GM23338 (cell line): Measurements from ENCODE around the gene ARID3A. TPM values are rescaled to one million over a fixed set of nuclear protein-coding genes. Genes with fewer than 3 reads are reported as not detected.

Experiments used
- ATAC-seq: fragments of 200-7000 bp; cut with Tn5 transposase; 3 replicates; pipeline ENCODE4 v1.9.1; 2020
- DNase-seq: peaks from one replicate; pipeline ENCODE4 v3.0.0-alpha.2; 2015; ENCODE audit warnings: low spot score
- H2AFZ ChIP-seq: fragments of 200-600 bp; sonication (generic); 2 replicates; pipeline ENCODE4 v1.8.0; 2016; ENCODE audit warnings: antibody characterized with exemption, mild to moderate bottlenecking, moderate library complexity
- H3F3A ChIP-seq: fragments of 200-600 bp; sonication (generic); replicated peaks from 2 replicates; pipeline ENCODE4 v1.8.0; 2017; ENCODE audit warnings: antibody characterized with exemption, mixed run types, low read depth
- H3K27ac ChIP-seq: fragments of 200-600 bp; sonication (generic); 2 replicates; pipeline ENCODE4 v1.6.1; 2016; ENCODE audit warnings: low read depth
- H3K27me3 ChIP-seq: fragments of 200-600 bp; sonication (generic); 2 replicates; pipeline ENCODE4 v1.8.0; 2016; ENCODE audit warnings: mild to moderate bottlenecking, mixed run types, moderate library complexity; ENCODE audit not compliant: insufficient read depth
- H3K36me3 ChIP-seq: fragments of 200-600 bp; sonication (generic); 2 replicates; pipeline ENCODE4 v1.8.0; 2016; ENCODE audit warnings: mild to moderate bottlenecking; ENCODE audit not compliant: insufficient read depth
- H3K4me1 ChIP-seq: fragments of 200-600 bp; sonication (generic); 2 replicates; pipeline ENCODE4 v1.8.0; 2016; ENCODE audit warnings: mild to moderate bottlenecking, moderate library complexity; ENCODE audit not compliant: insufficient read depth
- H3K4me2 ChIP-seq: fragments of 200-600 bp; sonication (generic); 2 replicates; pipeline ENCODE4 v1.7.1; 2017; ENCODE audit warnings: mixed run types
- H3K4me3 ChIP-seq: fragments of 200-600 bp; sonication (generic); 2 replicates; pipeline ENCODE4 v1.6.1; 2016; ENCODE audit warnings: mixed run types
- H3K79me2 ChIP-seq: fragments of 200-600 bp; sonication (generic); replicated peaks from 2 replicates; pipeline ENCODE4 v1.8.0; 2017; ENCODE audit warnings: mild to moderate bottlenecking; ENCODE audit not compliant: insufficient read depth
- H3K9me2 ChIP-seq: fragments of 200-600 bp; sonication (generic); 2 replicates; pipeline ENCODE4 v1.8.0; 2017; ENCODE audit not compliant: insufficient read depth
- H4K20me1 ChIP-seq: fragments of 200-600 bp; sonication (generic); replicated peaks from 2 replicates; pipeline ENCODE4 v1.8.0; 2017; ENCODE audit warnings: mild to moderate bottlenecking; ENCODE audit not compliant: insufficient read depth
- H3K27ac Mint-ChIP-seq: 2 replicates; pipeline ENCODE4 v1.8.0; 2020; ENCODE audit warnings: inconsistent platforms, mild to moderate bottlenecking, moderate library complexity, mixed read lengths
- H3K27me3 Mint-ChIP-seq: 3 replicates; pipeline ENCODE4 v1.8.0; 2022; ENCODE audit warnings: low read depth, mild to moderate bottlenecking, moderate library complexity, mixed read lengths, inconsistent platforms; ENCODE audit not compliant: insufficient read depth, poor library complexity
- H3K36me3 Mint-ChIP-seq: 3 replicates; pipeline ENCODE4 v1.8.0; 2021; ENCODE audit warnings: low read depth, mild to moderate bottlenecking, inconsistent platforms, moderate library complexity, mixed read lengths
- H3K4me1 Mint-ChIP-seq: 3 replicates; pipeline ENCODE4 v1.8.0; 2020; ENCODE audit warnings: mild to moderate bottlenecking, inconsistent platforms, mixed read lengths
- H3K4me3 Mint-ChIP-seq: 3 replicates; pipeline ENCODE4 v1.8.0; 2021; ENCODE audit warnings: moderate library complexity, mild to moderate bottlenecking, inconsistent platforms, mixed read lengths
- H3K9me3 Mint-ChIP-seq: 3 replicates; pipeline ENCODE4 v1.8.0; 2020; ENCODE audit warnings: moderate library complexity, mild to moderate bottlenecking, inconsistent platforms, mixed read lengths
- ETS1 ChIP-seq: IDR thresholded peaks from 2 replicates; pipeline ENCODE4 v1.6.1; 2016; ENCODE audit warnings: antibody characterized with exemption
- EZH2 ChIP-seq: fragments of 200-600 bp; sonication (generic); IDR thresholded peaks from one replicate; pipeline ENCODE4 v1.8.0; 2017; ENCODE audit warnings: antibody characterized with exemption, mild to moderate bottlenecking, low read depth; ENCODE audit not compliant: unreplicated experiment
- EZH2phosphoT487 ChIP-seq: fragments of 200-600 bp; sonication (generic); IDR thresholded peaks from one replicate; pipeline ENCODE4 v1.8.1; 2018; ENCODE audit warnings: antibody characterized with exemption; ENCODE audit not compliant: unreplicated experiment
- JUNB ChIP-seq: IDR thresholded peaks from one replicate; pipeline ENCODE4 v1.6.1; 2016; ENCODE audit warnings: antibody characterized with exemption; ENCODE audit not compliant: unreplicated experiment
- NANOG ChIP-seq: IDR thresholded peaks from 2 replicates; pipeline ENCODE4 v1.6.1; 2016; ENCODE audit warnings: antibody characterized with exemption, borderline replicate concordance
- POLR2AphosphoS5 ChIP-seq: IDR thresholded peaks from 2 replicates; pipeline ENCODE4 v1.6.1; 2016; ENCODE audit warnings: antibody characterized with exemption, low read depth
- STAT1 ChIP-seq: IDR thresholded peaks from one replicate; pipeline ENCODE4 v1.6.1; 2016; ENCODE audit warnings: antibody characterized with exemption; ENCODE audit not compliant: unreplicated experiment
- ZNF114 ChIP-seq: fragments of 250-450 bp; sonication (Bioruptor Pico); IDR thresholded peaks from 2 replicates; pipeline ENCODE4 v1.5.0; 2020; ENCODE audit warnings: mild to moderate bottlenecking, moderate library complexity
- ZNF331 ChIP-seq: fragments of 250-450 bp; sonication (Bioruptor Pico); IDR thresholded peaks from 2 replicates; pipeline ENCODE4 v1.5.0; 2020; ENCODE audit warnings: low read depth, mild to moderate bottlenecking, moderate library complexity
- polyA plus RNA-seq: library from polyadenylated mRNA; unstranded; fragments of >200 nt; fragmentation: Nextera tagmentation; extraction: Ambion mirVana; gene quantifications from 2 replicates; pipeline ENCODE4 v1.2.1, GENCODE V29; 2016
- total RNA-seq: library from RNA; depleted of rRNA; stranded (reverse); fragments of >200 nt; shearing (Covaris generic); gene quantifications from 2 replicates; pipeline ENCODE4 v1.2.3, GENCODE V29; 2014
- TF ChIP-seq, protein P1 (sequence below), 2 experiments: fragments of 200-600 bp in 1 of 2; sonication (generic) in 1 of 2; conservative IDR thresholded peaks; 2 replicates each; pipeline versions ENCODE4 v1.5.1 to v1.6.1; 2016 to 2017; ENCODE audit warnings: antibody characterized with exemption in 2 of 2, low read depth in 2 of 2, mild to moderate bottlenecking in 2 of 2, moderate library complexity in 1 of 2
- TF ChIP-seq, protein P2 (sequence below): IDR thresholded peaks from one replicate; pipeline ENCODE4 v1.6.1; 2018; ENCODE audit warnings: antibody characterized with exemption; ENCODE audit not compliant: unreplicated experiment

ARID3A gene
- total and polyA plus RNA-seq, 2 experiments from 2014 or later, result 33.6 to 51.6 TPM

DNA sequence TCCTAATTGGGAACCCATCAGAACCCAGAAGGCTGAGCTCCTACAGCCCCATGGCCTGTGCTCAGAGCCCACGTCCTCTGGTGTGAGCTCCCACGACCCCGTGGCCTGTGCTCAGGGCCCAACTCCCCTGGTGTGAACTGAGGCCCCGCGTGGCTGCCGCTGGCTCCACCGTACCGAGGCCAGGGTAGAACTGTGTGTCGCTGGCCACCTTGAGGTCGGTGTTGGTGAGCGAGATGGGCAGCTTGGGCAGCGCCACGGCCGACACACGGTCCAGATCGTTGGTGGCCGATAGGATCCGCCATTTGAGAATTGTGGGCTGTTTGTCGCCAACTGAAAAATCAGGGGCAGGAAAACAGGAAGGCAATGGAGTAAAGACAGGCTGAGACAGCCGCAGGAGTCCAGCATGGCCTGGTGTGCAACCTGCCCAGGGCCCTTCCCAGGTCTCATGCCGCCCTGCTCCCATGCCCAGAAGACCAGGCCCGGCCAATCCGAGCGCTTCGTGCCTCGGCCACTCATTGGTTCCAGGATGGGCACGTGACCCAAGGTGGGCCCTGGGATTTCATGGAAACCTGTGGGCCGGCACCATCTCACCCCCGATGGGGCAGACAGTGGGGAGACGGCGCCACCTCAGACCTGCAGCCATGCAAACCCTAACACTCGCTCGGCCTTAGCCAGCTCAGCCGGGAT lies 44.3 kb upstream of the ARID3A start (continued):
- TF ChIP-seq ZNF331 (no peak), EZH2phosphoT487 (no peak), ZNF114 (no peak)
- TF ChIP-seq, protein P1, sequence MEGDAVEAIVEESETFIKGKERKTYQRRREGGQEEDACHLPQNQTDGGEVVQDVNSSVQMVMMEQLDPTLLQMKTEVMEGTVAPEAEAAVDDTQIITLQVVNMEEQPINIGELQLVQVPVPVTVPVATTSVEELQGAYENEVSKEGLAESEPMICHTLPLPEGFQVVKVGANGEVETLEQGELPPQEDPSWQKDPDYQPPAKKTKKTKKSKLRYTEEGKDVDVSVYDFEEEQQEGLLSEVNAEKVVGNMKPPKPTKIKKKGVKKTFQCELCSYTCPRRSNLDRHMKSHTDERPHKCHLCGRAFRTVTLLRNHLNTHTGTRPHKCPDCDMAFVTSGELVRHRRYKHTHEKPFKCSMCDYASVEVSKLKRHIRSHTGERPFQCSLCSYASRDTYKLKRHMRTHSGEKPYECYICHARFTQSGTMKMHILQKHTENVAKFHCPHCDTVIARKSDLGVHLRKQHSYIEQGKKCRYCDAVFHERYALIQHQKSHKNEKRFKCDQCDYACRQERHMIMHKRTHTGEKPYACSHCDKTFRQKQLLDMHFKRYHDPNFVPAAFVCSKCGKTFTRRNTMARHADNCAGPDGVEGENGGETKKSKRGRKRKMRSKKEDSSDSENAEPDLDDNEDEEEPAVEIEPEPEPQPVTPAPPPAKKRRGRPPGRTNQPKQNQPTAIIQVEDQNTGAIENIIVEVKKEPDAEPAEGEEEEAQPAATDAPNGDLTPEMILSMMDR (conservative IDR thresholded peaks at IDR 0.05; ENCODE audit: low read depth in 2 of 2), result no peak

DNA sequence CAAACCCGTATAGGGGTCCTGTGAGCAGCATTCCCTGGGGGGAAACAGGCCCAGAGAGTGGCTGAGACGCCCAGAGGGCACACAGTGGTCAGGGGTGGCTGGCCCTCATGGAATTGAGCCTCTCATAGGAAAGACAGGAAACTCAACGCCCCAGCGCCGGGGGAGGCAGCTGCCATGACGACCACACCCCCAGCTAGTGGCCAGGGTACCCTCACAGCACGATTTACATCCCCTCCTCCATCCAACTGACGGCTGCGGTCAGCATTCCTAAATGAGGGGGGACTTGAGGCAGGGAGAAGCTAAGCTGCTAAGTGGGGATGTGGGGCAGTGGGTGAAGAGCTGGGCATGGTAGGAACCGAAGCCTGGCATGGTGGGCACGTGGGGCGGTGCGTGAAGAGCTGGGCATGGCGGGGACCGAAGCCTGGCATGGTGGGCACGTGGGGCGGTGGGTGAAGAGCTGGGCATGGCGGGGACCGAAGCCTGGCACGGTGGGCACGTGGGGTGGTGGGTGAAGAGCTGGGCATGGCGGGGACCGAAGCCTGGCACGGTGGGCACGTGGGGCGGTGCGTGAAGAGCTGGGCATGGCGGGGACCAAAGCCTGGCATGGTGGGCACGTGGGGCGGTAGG lies 42.9 kb upstream of the ARID3A start:
- Histone ChIP-seq H3K4me1 (no peaks in the 10 kb centered on the region), H3F3A (no peaks in the 10 kb centered on the region), H3K4me3 (no peak overlapping the region), H3K4me2 (no peak overlapping the region), H3K9me2 (no peaks in the 10 kb centered on the region), H2AFZ (no peak overlapping the region), H3K79me2 (no peaks in the 10 kb centered on the region), H3K27ac (no peak overlapping the region), H3K27me3 (no peaks in the 10 kb centered on the region), H4K20me1 (peaks cover 4% of the 10 kb centered on the region; the same call in 1 of the 2 replicates), H3K36me3 (no peaks in the 10 kb centered on the region)
- no peak for DNase-seq
- no peak overlapping the region for H3K4me3 Mint-ChIP-seq
- H3K27ac Mint-ChIP-seq, result no peak overlapping the region
- ATAC-seq, result no peak
- H3K9me3 Mint-ChIP-seq, result no peaks in the 10 kb centered on the region; the same call in 2 of the 3 replicates
- H3K4me1 Mint-ChIP-seq, result no peaks in the 10 kb centered on the region
- peaks cover 2% of the 10 kb centered on the region for H3K27me3 Mint-ChIP-seq
- peaks cover 32% of the 10 kb centered on the region; the same call in 2 of the 3 replicates for H3K36me3 Mint-ChIP-seq
- TF ChIP-seq JUNB, result no peak
- no peak for TF ChIP-seq EZH2
- TF ChIP-seq NANOG, result no peak
- TF ChIP-seq STAT1, result no peak
- no peak for TF ChIP-seq EZH2phosphoT487
- TF ChIP-seq POLR2AphosphoS5, result no peak
- TF ChIP-seq, protein P1 (conservative IDR thresholded peaks at IDR 0.05; ENCODE audit: low read depth in 2 of 2), result no peak
- no peak for TF ChIP-seq ZNF114
- TF ChIP-seq, protein P2, sequence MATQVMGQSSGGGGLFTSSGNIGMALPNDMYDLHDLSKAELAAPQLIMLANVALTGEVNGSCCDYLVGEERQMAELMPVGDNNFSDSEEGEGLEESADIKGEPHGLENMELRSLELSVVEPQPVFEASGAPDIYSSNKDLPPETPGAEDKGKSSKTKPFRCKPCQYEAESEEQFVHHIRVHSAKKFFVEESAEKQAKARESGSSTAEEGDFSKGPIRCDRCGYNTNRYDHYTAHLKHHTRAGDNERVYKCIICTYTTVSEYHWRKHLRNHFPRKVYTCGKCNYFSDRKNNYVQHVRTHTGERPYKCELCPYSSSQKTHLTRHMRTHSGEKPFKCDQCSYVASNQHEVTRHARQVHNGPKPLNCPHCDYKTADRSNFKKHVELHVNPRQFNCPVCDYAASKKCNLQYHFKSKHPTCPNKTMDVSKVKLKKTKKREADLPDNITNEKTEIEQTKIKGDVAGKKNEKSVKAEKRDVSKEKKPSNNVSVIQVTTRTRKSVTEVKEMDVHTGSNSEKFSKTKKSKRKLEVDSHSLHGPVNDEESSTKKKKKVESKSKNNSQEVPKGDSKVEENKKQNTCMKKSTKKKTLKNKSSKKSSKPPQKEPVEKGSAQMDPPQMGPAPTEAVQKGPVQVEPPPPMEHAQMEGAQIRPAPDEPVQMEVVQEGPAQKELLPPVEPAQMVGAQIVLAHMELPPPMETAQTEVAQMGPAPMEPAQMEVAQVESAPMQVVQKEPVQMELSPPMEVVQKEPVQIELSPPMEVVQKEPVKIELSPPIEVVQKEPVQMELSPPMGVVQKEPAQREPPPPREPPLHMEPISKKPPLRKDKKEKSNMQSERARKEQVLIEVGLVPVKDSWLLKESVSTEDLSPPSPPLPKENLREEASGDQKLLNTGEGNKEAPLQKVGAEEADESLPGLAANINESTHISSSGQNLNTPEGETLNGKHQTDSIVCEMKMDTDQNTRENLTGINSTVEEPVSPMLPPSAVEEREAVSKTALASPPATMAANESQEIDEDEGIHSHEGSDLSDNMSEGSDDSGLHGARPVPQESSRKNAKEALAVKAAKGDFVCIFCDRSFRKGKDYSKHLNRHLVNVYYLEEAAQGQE, result no peak
- no peak for TF ChIP-seq ETS1
